WI38 (cell line): ENCODE data around the gene MYB.

ENCODE experiments used
- H3K4me3 ChIP-seq: 2 replicates; pipeline ENCODE4 v1.5.1; 2011; ENCODE audit warnings: low read depth, mild to moderate bottlenecking, control low read depth, low read length
- CTCF ChIP-seq: IDR thresholded peaks from 2 replicates; pipeline ENCODE4 v1.5.1; 2012; ENCODE audit warnings: low read depth, mild to moderate bottlenecking, control low read depth, low read length

The MYB gene

GRCh38 chr6:135202836-135203235, 21.7 kb downstream of the MYB start:
- TF ChIP-seq CTCF, result no peak
- no peak overlapping the region for H3K4me3 ChIP-seq

GRCh38 chr6:135204951-135205350, 23.8 kb downstream of the MYB start:
- no peak overlapping the region for H3K4me3 ChIP-seq
- no peak for TF ChIP-seq CTCF

- TF ChIP-seq CTCF, result no peak
- H3K4me3 ChIP-seq, result no peak overlapping the region
Measured at GRCh38 chr6:135209803-135210202, 28.7 kb downstream of the MYB start.

- H3K4me3 ChIP-seq, result no peak overlapping the region
- TF ChIP-seq CTCF, result no peak
Measured at GRCh38 chr6:135210632-135211305, 29.7 kb downstream of the MYB start.

DNA sequence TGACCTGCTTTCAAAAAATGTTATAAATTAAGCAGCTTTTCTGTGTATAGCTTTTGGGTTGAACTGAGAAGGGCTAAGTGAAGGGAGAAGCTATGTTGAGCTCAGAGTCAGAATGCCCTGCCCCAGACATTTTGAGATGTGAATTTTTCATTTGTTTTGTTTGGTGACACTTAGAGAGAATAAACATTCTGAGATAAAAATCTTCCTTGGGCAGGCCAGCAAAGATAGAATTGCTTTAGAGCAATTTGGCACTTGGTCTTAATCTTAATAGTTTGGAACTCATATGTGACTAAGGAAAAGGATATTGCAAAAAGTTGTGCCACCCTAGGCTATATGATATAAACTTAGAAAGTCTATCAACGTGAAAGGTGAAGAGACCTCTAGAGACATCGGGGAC, 30.2 kb downstream of the MYB start:
- TF ChIP-seq CTCF, result no peak
- H3K4me3 ChIP-seq, result no peak overlapping the region

GRCh38 chr6:135212020-135212806, 31.1 kb downstream of the MYB start:
- H3K4me3 ChIP-seq, result no peak overlapping the region
- no peak for TF ChIP-seq CTCF

GRCh38 chr6:135212935-135213334, 31.8 kb downstream of the MYB start:
- H3K4me3 ChIP-seq, result no peak overlapping the region
- TF ChIP-seq CTCF, result no peak
